Measurements from ENCODE around the gene SPTBN1.

SPTBN1 gene

DNA sequence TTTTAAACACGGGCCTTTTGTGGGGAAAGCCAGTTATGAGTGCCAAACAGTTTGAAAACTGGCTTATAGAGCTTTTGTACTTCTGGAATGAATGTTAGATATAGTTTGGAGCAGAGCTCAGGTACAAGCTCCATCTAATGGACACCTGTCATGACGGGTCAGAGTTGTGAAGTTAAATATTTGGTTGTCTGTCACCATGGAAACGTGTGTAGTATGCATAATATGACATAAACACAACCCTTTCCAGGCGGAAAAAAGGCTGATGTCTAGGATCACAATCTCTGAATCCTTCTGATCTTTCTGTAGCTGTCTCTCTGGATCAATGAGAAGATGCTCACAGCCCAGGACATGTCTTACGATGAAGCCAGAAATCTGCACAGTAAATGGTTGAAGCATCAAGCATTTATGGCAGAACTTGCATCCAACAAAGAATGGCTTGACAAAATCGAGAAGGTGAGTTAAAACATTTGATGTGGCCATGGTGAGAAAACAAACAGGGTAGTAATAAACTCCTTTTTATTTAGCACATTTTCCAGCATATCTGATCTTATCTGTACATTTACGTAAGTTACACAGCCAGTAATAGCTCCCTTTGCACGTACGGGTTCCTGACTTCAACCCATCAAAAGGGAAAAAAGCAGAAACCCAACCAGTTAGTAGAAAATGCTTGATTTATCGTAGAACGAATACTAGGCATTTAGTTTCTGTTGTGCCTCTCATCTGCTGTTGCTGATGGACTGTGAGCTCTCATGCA is 186.7 kb downstream of the SPTBN1 start:
- no peaks in the 10 kb centered on the region for H3K27me3 ChIP-seq (ENCODE audit: insufficient read depth, poor library complexity, severe bottlenecking)
- ATAC-seq (ENCODE audit: low read depth) (no peak), DNase-seq (ENCODE audit: low spot score) (no peak)
- no peak overlapping the region for H3K27ac ChIP-seq (ENCODE audit: poor library complexity, severe bottlenecking)
- TF ChIP-seq, protein P1, sequence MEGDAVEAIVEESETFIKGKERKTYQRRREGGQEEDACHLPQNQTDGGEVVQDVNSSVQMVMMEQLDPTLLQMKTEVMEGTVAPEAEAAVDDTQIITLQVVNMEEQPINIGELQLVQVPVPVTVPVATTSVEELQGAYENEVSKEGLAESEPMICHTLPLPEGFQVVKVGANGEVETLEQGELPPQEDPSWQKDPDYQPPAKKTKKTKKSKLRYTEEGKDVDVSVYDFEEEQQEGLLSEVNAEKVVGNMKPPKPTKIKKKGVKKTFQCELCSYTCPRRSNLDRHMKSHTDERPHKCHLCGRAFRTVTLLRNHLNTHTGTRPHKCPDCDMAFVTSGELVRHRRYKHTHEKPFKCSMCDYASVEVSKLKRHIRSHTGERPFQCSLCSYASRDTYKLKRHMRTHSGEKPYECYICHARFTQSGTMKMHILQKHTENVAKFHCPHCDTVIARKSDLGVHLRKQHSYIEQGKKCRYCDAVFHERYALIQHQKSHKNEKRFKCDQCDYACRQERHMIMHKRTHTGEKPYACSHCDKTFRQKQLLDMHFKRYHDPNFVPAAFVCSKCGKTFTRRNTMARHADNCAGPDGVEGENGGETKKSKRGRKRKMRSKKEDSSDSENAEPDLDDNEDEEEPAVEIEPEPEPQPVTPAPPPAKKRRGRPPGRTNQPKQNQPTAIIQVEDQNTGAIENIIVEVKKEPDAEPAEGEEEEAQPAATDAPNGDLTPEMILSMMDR (IDR thresholded peaks at IDR 0.05; ENCODE audit: poor library complexity, severe bottlenecking): no peak
- peaks cover 97% of the 10 kb centered on the region for H3K36me3 ChIP-seq (ENCODE audit: low read depth)
- no peak overlapping the region for H3K4me3 ChIP-seq (ENCODE audit: severe bottlenecking)
- H3K4me1 ChIP-seq (ENCODE audit: insufficient read depth, poor library complexity, severe bottlenecking): no peaks in the 10 kb centered on the region
- no peaks in the 10 kb centered on the region for H3K9me3 ChIP-seq (ENCODE audit: severe bottlenecking)

DNA sequence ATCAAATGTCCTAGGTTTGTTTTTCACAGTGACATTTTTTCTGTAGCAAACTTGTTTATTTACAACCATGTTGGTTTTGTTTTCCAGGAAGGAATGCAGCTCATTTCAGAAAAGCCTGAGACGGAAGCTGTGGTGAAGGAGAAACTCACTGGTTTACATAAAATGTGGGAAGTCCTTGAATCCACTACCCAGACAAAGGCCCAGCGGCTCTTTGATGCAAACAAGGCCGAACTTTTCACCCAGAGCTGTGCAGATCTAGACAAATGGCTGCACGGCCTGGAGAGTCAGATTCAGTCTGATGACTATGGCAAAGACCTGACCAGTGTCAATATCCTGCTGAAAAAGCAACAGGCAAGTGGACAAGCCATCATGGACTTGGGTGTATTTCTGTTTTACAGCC is 188.1 kb downstream of the SPTBN1 start:
- TF ChIP-seq, protein P1 (IDR thresholded peaks at IDR 0.05; ENCODE audit: poor library complexity, severe bottlenecking): no peak
- no peak overlapping the region for H3K27ac ChIP-seq (ENCODE audit: poor library complexity, severe bottlenecking)
- no peak for DNase-seq (ENCODE audit: low spot score)
- H3K27me3 ChIP-seq (ENCODE audit: insufficient read depth, poor library complexity, severe bottlenecking): no peaks in the 10 kb centered on the region
- ATAC-seq (ENCODE audit: low read depth): no peak
- H3K4me3 ChIP-seq (ENCODE audit: severe bottlenecking): no peak overlapping the region
- H3K4me1 ChIP-seq (ENCODE audit: insufficient read depth, poor library complexity, severe bottlenecking): no peaks in the 10 kb centered on the region
- H3K36me3 ChIP-seq (ENCODE audit: low read depth): peaks cover 97% of the 10 kb centered on the region
- no peaks in the 10 kb centered on the region for H3K9me3 ChIP-seq (ENCODE audit: severe bottlenecking)

DNA sequence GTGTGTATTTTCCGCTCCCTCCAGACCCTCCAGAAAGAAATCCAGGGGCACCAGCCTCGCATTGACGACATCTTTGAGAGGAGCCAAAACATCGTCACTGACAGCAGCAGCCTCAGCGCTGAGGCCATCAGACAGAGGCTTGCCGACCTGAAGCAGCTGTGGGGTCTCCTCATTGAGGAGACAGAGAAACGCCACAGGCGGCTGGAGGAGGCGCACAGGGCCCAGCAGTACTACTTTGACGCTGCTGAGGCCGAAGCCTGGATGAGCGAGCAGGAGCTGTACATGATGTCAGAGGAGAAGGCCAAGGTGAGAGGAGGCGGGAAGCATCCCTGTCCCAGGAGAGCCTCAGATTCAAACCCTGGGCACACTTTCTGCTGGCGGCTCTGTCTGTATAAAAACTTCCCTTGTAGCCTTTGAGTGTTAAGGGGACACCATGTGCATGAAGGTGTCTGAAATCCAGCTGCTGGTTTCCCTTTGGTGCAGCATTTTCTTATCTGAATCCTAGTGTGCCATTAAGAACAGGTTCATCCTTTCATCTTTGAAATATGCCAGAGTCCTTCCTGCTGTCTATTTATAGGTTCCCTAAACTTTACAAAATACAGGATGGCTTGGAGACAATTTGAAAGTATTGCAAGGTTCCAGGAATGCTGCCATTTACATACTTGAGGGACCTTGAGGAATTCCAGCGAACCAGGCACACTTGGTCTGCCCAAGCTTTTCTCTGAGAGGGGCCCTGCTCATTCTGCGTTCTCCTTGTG is 190.2 kb downstream of the SPTBN1 start:
- ATAC-seq (ENCODE audit: low read depth): no peak
- H3K9me3 ChIP-seq (ENCODE audit: severe bottlenecking): no peaks in the 10 kb centered on the region
- TF ChIP-seq, protein P1 (IDR thresholded peaks at IDR 0.05; ENCODE audit: poor library complexity, severe bottlenecking): no peak
- no peak overlapping the region for H3K4me3 ChIP-seq (ENCODE audit: severe bottlenecking)
- H3K36me3 ChIP-seq (ENCODE audit: low read depth): peaks cover 97% of the 10 kb centered on the region
- no peak overlapping the region for H3K27ac ChIP-seq (ENCODE audit: poor library complexity, severe bottlenecking)
- H3K27me3 ChIP-seq (ENCODE audit: insufficient read depth, poor library complexity, severe bottlenecking): no peaks in the 10 kb centered on the region
- DNase-seq (ENCODE audit: low spot score): no peak
- H3K4me1 ChIP-seq (ENCODE audit: insufficient read depth, poor library complexity, severe bottlenecking): no peaks in the 10 kb centered on the region

DNA sequence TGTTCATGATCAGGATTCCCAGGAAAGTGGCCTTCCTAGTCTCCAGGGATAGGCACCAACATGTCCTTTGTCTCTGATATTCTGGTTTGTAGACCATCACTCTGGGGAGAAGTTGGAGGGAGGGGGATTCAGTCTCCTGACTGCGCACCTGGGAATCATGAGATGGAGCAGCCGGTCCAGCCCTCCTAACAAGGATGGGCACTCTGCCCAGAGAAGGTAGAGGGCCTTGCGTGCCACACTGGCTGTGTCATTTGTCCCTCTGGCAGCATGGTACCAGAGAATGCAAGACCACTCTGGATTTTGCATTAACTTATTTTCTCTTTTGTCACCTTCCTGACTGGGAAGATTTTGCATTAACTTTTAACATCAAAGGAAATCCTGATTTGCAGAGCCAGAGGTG is 192.1 kb downstream of the SPTBN1 start:
- no peak for ATAC-seq (ENCODE audit: low read depth)
- Histone ChIP-seq H3K4me1 (ENCODE audit: insufficient read depth, poor library complexity, severe bottlenecking) (no peaks in the 10 kb centered on the region), H3K4me3 (ENCODE audit: severe bottlenecking) (no peak overlapping the region), H3K9me3 (ENCODE audit: severe bottlenecking) (no peaks in the 10 kb centered on the region), H3K27me3 (ENCODE audit: insufficient read depth, poor library complexity, severe bottlenecking) (no peaks in the 10 kb centered on the region), H3K36me3 (ENCODE audit: low read depth) (peaks cover 100% of the 10 kb centered on the region), H3K27ac (ENCODE audit: poor library complexity, severe bottlenecking) (no peak overlapping the region)
- TF ChIP-seq, protein P1 (IDR thresholded peaks at IDR 0.05; ENCODE audit: poor library complexity, severe bottlenecking): no peak
- DNase-seq (ENCODE audit: low spot score): no peak

DNA sequence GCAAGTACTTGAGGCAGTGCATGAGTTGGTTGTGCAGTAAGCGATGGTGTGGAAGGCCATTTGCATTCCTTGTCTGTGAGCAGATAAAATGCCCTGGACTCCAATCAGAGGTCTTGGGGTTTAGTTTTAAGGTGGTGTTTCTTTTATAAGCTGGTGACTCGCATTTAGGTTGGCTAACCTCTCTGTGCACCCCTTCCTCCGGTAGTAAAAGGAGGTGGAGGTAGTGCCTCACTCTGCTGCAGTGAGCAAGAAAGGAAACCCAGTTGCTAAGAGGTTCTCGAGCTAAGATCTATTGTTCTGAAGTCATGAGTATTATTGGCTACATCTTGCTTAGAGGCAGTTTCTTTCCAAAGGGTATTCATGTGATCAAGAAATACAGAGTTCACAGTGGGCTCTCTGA is 193.1 kb downstream of the SPTBN1 start:
- no peak overlapping the region for H3K27ac ChIP-seq (ENCODE audit: poor library complexity, severe bottlenecking)
- DNase-seq (ENCODE audit: low spot score) (no peak), ATAC-seq (ENCODE audit: low read depth) (no peak)
- peaks cover 100% of the 10 kb centered on the region for H3K36me3 ChIP-seq (ENCODE audit: low read depth)
- no peaks in the 10 kb centered on the region for H3K4me1 ChIP-seq (ENCODE audit: insufficient read depth, poor library complexity, severe bottlenecking)
- TF ChIP-seq, protein P1 (IDR thresholded peaks at IDR 0.05; ENCODE audit: poor library complexity, severe bottlenecking): no peak
- no peaks in the 10 kb centered on the region for H3K27me3 ChIP-seq (ENCODE audit: insufficient read depth, poor library complexity, severe bottlenecking)
- H3K4me3 ChIP-seq (ENCODE audit: severe bottlenecking): no peak overlapping the region
- no peaks in the 10 kb centered on the region for H3K9me3 ChIP-seq (ENCODE audit: severe bottlenecking)

Data from RWPE2 (cell line).